ENCODE results near the gene NRIP2. TPM values are rescaled to one million over a fixed set of nuclear protein-coding genes. Genes with fewer than 3 reads are reported as not detected.

Gene NRIP2
- total RNA-seq, 1 experiment from 2014 or later = not detected

DNA sequence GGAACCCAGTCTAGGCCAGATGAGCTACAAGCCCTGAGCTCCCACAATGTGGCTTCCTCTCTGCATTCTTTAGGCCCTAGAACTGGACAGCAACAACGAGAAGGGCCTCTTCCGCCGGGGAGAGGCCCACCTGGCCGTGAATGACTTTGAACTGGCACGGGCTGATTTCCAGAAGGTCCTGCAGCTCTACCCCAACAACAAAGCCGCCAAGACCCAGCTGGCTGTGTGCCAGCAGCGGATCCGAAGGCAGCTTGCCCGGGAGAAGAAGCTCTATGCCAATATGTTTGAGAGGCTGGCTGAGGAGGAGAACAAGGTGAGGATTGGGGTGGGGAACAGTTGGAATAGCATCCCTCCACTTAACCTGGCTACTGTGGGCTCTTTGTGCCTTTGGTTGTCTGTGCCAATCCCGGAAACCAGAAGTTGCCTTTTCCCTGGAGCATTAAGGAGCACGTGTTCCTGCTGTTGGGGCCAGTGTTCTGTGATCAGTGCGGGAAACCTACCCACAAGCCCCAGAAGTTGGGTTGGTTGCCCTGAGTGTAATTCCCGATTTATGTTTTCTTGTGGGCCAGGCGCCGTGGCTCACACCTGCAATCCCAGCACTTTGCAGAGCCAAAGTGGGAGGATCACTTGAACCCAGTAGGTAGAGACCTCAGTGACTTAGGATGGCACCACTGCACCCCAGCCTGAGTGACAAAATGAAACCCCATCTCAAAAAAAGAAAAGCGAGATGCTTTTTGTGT lies 33.6 kb downstream of the NRIP2 start:
- peaks cover 10% of the 10 kb centered on the region for H3K4me1 ChIP-seq (ENCODE audit: control insufficient read depth, insufficient read depth, low read length)
- TF ChIP-seq TCF7L2 (IDR thresholded peaks at IDR 0.05; ENCODE audit: low read depth, low read length) (no peak), POLR2AphosphoS5 (IDR thresholded peaks at IDR 0.05; ENCODE audit: low read depth, low read length) (no peak), SIN3A (IDR thresholded peaks at IDR 0.05; ENCODE audit: borderline replicate concordance, insufficient read depth, low read depth, low read length) (no peak)
- TF ChIP-seq, protein P1, sequence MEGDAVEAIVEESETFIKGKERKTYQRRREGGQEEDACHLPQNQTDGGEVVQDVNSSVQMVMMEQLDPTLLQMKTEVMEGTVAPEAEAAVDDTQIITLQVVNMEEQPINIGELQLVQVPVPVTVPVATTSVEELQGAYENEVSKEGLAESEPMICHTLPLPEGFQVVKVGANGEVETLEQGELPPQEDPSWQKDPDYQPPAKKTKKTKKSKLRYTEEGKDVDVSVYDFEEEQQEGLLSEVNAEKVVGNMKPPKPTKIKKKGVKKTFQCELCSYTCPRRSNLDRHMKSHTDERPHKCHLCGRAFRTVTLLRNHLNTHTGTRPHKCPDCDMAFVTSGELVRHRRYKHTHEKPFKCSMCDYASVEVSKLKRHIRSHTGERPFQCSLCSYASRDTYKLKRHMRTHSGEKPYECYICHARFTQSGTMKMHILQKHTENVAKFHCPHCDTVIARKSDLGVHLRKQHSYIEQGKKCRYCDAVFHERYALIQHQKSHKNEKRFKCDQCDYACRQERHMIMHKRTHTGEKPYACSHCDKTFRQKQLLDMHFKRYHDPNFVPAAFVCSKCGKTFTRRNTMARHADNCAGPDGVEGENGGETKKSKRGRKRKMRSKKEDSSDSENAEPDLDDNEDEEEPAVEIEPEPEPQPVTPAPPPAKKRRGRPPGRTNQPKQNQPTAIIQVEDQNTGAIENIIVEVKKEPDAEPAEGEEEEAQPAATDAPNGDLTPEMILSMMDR (IDR thresholded peaks at IDR 0.05) = no peak
- TF ChIP-seq, protein P2, sequence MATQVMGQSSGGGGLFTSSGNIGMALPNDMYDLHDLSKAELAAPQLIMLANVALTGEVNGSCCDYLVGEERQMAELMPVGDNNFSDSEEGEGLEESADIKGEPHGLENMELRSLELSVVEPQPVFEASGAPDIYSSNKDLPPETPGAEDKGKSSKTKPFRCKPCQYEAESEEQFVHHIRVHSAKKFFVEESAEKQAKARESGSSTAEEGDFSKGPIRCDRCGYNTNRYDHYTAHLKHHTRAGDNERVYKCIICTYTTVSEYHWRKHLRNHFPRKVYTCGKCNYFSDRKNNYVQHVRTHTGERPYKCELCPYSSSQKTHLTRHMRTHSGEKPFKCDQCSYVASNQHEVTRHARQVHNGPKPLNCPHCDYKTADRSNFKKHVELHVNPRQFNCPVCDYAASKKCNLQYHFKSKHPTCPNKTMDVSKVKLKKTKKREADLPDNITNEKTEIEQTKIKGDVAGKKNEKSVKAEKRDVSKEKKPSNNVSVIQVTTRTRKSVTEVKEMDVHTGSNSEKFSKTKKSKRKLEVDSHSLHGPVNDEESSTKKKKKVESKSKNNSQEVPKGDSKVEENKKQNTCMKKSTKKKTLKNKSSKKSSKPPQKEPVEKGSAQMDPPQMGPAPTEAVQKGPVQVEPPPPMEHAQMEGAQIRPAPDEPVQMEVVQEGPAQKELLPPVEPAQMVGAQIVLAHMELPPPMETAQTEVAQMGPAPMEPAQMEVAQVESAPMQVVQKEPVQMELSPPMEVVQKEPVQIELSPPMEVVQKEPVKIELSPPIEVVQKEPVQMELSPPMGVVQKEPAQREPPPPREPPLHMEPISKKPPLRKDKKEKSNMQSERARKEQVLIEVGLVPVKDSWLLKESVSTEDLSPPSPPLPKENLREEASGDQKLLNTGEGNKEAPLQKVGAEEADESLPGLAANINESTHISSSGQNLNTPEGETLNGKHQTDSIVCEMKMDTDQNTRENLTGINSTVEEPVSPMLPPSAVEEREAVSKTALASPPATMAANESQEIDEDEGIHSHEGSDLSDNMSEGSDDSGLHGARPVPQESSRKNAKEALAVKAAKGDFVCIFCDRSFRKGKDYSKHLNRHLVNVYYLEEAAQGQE (IDR thresholded peaks at IDR 0.05; ENCODE audit: insufficient read depth in 1 of 2, low read depth in 2 of 2, low read length in 1 of 2) = no peak
- POLR2A ChIA-PET = no interaction called here
- ATAC-seq (no peak), DNase-seq (ENCODE audit: low read depth, low spot score) (no peak)
- peaks cover 24% of the 10 kb centered on the region for H3K36me3 ChIP-seq (ENCODE audit: control insufficient read depth, insufficient read depth, low read length)
- intact Hi-C loops (cut with micrococcal nuclease; ENCODE audit: unreplicated experiment) = no loop called here
- in situ Hi-C loops (cut with HindIII; ENCODE audit: low pct_unique_long_range_greater_than_20kb, low sequenced_read_pairs) = no loop called here
- BruUV-seq (replicated peaks) = no TSS peak
- H3K27me3 ChIP-seq (ENCODE audit: control insufficient read depth, insufficient read depth, low read length) = no peaks in the 10 kb centered on the region
- H3K9me3 ChIP-seq (ENCODE audit: control insufficient read depth, insufficient read depth, low read depth, low read length) = no peaks in the 10 kb centered on the region
- no peak overlapping the region for H3K27ac ChIP-seq (ENCODE audit: low read length)
- H3K4me3 ChIP-seq (ENCODE audit: low read depth in 2 of 2, low read length in 2 of 2) = no peak overlapping the region
- CTCF ChIA-PET = no interaction called here

DNA sequence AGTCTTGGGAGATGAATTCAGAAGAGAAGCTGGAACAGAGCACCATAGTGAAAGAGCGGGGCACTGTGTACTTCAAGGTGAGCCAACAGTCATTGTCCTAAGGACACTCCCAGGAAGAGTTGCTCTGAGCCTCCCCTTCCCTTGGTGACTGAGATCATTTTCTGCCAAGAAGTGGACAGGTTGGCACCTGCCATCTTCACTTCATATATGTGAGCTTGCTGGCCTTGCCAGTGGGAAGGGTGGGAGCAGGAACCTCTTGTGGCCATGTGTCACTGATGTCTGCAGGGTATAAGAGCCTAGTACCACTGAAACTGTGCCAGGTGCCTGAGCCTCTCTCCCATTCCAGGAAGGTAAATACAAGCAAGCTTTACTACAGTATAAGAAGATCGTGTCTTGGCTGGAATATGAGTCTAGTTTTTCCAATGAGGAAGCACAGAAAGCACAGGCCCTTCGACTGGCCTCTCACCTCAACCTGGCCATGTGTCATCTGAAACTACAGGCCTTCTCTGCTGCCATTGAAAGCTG lies 34.7 kb downstream of the NRIP2 start:
- no peaks in the 10 kb centered on the region for H3K9me3 ChIP-seq (ENCODE audit: control insufficient read depth, insufficient read depth, low read depth, low read length)
- CTCF ChIA-PET = no interaction called here
- ATAC-seq (no peak), DNase-seq (ENCODE audit: low read depth, low spot score) (no peak)
- POLR2A ChIA-PET = no interaction called here
- H3K36me3 ChIP-seq (ENCODE audit: control insufficient read depth, insufficient read depth, low read length) = peaks cover 25% of the 10 kb centered on the region
- H3K27me3 ChIP-seq (ENCODE audit: control insufficient read depth, insufficient read depth, low read length) = no peaks in the 10 kb centered on the region
- in situ Hi-C loops (cut with HindIII; ENCODE audit: low pct_unique_long_range_greater_than_20kb, low sequenced_read_pairs) = no loop called here
- no TSS peak for BruUV-seq (replicated peaks)
- TF ChIP-seq, protein P2 (IDR thresholded peaks at IDR 0.05; ENCODE audit: insufficient read depth in 1 of 2, low read depth in 2 of 2, low read length in 1 of 2) = no peak
- TF ChIP-seq POLR2AphosphoS5 (IDR thresholded peaks at IDR 0.05; ENCODE audit: low read depth, low read length) = no peak
- no peak for TF ChIP-seq SIN3A (IDR thresholded peaks at IDR 0.05; ENCODE audit: borderline replicate concordance, insufficient read depth, low read depth, low read length)
- no peak for TF ChIP-seq TCF7L2 (IDR thresholded peaks at IDR 0.05; ENCODE audit: low read depth, low read length)
- TF ChIP-seq, protein P1 (IDR thresholded peaks at IDR 0.05) = no peak
- H3K27ac ChIP-seq (ENCODE audit: low read length) = no peak overlapping the region
- intact Hi-C loops (cut with micrococcal nuclease; ENCODE audit: unreplicated experiment) = no loop called here
- H3K4me3 ChIP-seq (ENCODE audit: low read depth in 2 of 2, low read length in 2 of 2) = no peak overlapping the region
- peaks cover 11% of the 10 kb centered on the region for H3K4me1 ChIP-seq (ENCODE audit: control insufficient read depth, insufficient read depth, low read length)

Measured in Panc1 (cell line).